Stimulated activated CD8-positive, alpha-beta memory T cell treated with anti-CD3 and anti-CD28 coated beads, Interleukin-15, amount 100 ng/mL, for 48 hours (primary cell): ENCODE results near the gene POLD1.

Experiments used
- DNase-seq, 2 donors: peaks; one replicate each; pipeline ENCODE4 v3.0.0-alpha.2; 2020; ENCODE audit warnings: low read depth in 2 of 2

POLD1 gene

DNA sequence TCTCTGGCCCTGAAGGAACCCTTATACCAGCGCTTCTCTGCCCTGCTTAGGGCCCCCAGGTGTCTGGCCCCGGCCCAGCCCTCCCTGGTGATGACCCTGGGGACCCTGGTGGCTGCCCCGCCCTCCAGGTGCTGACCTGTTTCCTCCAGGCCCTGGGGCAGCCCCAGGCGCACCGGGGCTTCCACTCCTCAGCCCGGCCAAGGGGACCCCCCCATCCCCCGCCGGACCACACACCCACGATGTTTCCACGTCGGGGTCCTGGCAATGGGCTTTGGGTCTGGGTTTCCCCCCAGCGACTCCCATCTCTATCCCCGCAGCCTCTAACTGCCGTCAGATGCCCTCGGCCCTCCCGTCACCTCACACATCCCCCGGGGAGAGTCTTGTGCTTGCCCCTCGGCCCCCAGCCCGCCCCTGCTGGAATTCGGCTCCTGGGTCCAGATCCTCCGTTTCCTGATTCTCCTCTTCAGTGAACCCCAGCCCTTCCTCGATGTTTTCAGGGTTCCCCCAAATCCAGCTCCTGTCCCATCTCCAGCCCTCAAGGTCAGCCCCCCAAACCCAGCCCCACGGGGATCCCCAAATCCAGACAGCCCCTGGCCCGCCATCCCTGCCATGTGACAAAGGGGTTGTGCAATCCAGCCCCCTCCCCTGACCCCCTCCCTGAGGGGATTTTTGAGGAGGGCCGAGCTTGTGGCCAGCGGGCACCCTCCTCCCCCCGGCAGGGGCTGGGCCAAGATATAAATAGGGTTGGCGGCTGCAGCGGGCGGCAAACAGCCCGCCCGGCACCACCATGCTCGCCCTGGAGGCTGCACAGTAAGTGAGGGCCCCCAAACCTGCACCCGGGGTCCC, 34.3 kb downstream of the POLD1 start, which contains the start of gene SPIB:
SPIB (plus strand) TSS at position 763 of the 846 bp plus-strand sequence; CDS start at position 788, 25 bp downstream.
- DNase-seq = no peak

DNA sequence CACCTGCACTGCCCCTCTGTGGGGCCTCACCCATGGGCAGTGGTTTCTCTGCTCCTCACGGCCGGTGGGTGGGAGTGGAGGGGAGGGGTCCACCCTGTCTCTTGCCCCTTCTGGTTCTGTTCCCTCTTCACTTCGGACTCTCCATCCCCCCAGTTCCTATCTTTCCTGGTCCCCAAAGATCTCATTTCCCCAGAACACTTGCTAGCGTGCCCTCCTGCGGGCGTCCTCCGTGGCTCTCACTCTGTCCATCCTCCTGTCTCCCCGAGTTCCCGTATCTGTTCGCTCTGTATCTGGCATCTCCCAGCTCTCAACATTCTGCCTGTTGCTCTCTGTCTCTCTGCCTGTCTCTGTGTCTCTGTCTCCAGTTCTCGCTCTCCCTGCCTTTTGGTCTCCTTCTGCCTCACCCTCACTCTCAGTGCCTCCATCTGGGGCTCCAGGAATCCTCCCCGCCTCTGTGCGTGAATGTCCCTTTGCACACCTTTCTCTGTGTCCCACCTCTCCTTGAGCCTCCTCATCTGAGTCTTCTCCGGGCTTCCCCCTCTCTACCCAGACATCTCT, 35.0 kb downstream of the POLD1 start:
- DNase-seq = no peak

DNA sequence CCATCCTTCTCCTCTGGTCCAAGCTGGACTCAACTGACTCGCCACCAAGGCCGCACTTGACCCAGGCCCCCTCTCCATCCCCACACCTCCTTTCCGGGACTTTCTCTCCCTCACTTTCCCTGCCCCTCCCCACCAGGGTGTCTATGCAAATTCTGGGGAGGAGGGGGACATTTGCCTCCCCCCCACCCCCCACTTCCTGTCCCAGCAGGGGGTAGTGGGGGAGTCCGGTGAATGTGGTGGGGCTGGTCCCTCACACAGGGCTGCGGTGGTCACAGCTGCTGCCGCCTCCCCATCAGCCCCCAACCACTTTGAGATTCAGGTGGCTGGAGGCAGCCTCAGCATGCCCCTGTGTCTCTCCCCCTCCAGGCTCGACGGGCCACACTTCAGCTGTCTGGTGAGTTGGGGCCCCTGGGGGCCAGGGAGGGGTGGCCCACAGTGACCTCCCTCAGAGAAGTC, 35.5 kb downstream of the POLD1 start:
- DNase-seq = no peak

DNA sequence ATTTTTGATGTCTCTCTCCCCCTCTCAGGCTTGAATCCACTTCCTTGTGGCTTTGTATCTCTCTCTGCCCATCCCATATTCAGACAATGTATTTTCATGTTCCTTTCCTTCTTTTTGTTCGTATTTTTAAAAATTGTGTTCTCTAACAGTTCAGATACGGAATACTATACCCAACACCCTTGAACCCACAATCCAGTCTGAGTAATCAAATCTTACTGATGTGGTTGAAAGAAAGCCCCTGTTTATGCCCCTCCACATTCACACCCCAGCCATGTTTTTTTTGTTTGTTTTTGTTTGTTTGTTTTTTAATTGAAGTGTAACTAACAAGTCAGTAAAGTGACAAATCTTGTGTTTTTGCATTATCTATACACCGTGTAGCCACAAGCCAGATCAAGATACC, 36.0 kb downstream of the POLD1 start:
- no peak for DNase-seq

DNA sequence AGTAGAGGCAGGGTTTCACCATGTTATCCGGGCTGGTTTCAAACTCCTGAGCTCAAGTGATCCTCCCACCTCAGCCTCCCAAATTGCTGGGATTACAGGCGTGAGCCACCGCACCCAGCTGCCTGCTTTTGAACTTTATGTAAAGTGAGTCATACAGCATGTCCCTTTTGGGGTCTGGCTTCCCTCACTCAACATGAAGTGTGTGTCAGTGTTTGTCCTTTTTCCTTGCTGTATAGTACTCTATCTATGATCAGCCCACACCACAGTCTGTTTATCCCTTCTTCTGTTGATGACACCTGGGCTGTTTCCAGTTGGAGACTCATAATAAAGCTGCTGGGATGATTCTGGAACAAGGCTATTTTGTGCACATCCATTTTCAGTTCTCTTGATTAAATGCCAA, 36.7 kb downstream of the POLD1 start:
- no peak for DNase-seq

DNA sequence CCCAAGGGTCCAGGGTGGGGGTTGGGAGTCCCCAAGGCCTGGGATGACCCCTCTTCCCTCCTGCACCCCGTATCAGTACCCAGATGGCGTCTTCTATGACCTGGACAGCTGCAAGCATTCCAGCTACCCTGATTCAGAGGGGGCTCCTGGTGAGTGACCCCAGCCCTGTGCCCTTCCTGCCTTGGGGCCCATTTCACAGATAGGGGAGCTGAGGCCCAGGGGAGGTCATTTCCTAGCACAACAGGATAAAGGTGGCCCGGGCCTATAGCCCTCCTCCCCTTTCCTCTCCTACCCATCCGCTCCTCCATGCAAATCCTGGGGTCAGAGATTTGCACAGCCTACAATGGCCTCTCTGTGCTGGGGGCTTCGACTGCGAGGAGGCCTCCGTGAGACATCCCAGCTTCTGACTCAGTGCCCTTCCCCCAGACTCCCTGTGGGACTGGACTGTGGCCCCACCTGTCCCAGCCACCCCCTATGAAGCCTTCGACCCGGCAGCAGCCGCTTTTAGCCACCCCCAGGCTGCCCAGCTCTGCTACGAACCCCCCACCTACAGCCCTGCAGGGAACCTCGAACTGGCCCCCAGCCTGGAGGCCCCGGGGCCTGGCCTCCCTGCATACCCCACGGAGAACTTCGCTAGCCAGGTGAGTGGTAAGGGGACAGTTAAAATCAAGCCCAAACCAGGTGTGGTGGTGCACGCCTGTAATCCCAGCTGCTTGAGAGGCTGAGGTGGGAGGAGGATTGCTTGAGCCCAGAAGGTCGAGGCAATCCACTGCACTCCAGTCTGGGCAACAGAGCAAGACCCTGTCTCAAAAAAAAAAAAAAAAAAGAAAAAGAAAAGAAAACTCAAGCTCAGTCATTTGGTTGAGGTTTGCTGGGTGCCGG, 38.5 kb downstream of the POLD1 start:
- DNase-seq = no peak

DNA sequence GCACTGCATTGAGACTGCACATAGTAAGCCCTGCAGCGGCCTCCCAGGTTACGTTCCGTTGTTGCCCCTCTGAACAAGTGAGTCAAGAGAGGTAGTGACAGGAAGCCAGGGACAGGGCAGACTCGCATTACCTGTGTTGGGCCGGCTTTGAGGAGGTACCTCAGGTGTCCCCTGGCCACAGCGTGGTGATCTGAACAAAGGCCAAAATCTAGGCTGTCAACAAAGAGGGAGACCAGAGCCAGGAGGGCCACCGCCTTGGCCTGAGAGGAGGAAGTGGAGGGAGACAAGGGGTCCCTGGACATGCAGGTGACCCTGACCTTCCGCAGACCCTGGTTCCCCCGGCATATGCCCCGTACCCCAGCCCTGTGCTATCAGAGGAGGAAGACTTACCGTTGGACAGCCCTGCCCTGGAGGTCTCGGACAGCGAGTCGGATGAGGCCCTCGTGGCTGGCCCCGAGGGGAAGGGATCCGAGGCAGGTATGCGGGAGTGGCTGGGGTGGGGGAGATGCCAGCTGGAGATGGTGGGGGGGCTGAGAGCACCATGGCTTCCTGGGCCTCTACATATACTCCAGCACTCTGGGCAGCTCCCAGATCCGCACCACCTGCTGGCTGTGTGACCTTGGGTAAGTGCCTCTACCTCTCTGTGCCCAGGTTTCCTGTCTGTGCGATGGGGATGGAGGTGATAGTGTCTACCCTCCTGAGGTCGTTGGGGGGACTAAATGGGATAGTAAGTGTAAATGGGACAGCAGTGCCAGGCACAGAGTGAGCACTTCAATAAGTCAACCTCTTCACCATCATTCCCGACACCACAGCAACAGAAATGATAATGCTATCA, 39.3 kb downstream of the POLD1 start:
- DNase-seq = no peak

DNA sequence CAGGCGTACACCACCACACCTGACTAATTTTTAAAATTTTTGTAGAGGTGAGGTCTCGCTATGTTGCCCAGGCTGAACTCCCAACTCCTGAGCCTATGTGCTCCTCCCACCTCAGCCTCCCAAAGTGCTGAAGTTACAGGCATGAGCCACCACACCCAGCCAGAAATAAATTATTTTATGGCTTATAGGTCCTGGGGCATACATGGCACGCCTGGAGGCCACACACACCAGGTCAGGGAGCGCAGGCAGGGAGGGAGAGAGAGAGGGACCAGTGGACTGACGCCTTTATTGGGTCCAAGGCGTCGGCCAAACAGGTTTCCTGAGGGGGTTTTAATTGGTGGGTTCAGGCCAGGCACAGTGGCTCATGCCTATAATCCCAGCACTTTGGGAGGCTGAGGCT, 41.4 kb downstream of the POLD1 start:
- DNase-seq = no peak

DNA sequence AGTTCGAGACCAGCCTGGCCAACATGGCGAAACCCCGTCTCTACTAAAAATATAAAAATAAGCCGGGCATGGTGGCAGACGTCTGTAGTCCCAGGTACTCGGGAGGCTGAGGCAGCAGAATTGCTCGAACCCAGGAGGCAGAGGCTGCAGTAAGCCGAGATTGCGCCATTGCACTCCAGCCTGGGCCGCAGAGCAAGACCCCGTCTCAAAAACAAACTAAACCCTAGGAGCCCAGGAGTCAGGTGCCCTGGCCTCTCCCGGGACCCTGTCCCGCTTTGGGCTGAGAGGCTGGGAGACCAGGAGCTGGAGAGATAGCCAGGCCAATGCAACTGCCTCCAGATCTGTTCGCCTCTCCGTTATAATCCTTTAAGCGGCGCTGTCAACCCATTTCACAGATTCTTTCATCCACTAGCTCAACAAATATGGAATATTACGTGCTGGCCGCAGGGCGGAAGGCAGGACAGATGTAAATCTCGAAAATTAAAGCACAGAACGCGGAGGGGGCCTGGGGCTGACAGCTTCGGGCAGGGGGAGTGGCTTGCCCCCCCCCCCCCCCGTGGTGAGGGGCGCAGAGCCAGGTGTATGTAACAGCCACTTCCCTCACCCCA, 43.3 kb downstream of the POLD1 start:
- no peak for DNase-seq

DNA sequence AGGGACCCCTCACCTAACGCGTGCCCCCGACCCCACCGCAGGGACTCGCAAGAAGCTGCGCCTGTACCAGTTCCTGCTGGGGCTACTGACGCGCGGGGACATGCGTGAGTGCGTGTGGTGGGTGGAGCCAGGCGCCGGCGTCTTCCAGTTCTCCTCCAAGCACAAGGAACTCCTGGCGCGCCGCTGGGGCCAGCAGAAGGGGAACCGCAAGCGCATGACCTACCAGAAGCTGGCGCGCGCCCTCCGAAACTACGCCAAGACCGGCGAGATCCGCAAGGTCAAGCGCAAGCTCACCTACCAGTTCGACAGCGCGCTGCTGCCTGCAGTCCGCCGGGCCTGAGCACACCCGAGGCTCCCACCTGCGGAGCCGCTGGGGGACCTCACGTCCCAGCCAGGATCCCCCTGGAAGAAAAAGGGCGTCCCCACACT, 43.9 kb downstream of the POLD1 start:
- no peak for DNase-seq

DNA sequence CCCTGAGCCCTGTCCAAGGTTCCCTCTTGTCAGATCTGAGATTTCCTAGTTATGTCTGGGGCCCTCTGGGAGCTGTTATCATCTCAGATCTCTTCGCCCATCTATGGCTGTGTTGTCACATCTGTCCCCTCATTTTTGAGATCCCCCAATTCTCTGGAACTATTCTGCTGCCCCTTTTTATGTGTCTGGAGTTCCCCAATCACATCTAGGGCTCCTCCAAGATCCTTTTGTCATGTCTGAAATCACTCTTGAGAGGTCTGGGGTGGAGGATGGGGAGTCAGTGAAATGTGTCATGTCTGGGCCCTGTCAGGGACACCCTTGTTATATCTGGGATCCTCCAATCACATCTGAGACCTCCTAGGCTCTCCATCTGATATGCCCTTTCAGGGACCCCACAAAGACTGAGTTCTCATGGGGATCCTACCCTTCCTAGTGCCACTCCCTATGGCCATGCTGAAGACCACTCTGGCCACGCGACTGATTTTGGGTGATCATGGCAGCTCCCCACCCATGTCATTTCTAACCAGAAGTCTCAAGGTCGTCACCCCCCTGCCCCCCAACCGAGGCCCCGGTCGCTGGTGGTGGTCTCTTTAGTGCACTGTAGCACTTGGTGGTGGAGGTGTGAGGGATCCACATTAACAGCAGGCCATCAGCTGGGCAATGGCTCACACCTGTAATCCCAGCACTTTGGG, 44.8 kb downstream of the POLD1 start:
- no peak for DNase-seq

DNA sequence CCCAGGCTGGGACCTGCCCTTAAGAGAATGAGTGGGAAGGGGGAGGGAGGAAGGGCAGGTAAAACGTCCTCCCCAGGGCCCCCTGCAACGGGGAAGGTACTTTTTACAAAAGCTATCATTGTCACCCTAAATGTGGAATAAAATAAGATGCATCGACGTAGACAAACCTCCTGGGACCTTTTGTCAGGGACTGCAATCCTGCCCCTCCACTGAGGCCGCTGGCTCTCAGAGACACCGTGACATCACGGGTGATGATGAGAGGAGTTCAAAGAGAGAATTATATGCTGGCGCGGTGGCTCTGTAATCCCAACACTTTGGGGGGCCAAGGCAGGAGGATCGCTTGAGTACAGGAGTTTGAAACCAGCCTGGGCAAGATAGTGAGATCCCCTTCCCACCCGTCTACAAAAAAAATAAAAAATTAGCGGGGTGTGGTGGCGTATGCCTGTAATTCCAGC, 46.8 kb downstream of the POLD1 start:
- no peak for DNase-seq

DNA sequence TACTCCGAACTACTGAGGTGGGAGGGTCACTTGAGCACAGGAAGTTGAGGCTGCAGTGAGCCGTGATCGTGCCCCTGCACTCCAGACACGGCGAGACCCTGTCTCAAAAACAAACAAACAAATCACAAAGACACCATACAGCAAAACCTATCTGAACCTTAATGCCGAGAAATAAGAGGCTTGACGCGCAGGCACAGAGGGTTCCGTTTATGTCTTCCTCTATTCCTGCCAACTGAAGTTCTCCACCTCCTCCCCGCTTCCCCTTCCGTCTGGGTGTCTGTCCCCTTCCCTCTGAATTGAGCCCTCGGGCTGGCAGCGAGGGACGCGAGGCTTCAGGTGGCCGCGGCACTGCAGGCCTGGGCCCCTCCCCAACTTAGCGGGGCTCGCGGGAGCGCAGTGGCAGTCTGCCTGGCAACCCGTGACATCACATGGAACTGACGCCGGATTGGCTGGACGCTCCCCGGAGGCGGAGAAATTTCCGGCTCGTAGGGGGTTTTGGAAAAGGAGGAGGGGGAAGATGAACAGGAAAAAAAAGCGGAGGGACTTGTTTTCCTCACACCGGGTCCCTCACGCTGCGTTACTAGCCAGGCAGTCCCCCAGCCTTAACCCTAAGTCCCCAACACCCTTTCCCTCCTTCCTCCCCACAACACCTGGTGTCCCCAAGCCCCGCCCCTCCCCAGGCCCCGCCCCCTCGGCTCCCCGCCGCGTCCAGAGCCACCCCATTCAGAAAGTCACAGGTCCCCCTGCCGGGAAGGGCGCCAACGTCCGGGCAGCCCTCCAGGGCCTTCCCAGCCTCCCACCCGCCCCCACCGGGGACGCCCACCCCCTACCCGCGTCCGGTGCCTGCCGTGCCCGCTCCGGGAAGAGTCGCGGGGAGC, 47.4 kb downstream of the POLD1 start:
- DNase-seq = peak; percentile 51 to 70

DNA sequence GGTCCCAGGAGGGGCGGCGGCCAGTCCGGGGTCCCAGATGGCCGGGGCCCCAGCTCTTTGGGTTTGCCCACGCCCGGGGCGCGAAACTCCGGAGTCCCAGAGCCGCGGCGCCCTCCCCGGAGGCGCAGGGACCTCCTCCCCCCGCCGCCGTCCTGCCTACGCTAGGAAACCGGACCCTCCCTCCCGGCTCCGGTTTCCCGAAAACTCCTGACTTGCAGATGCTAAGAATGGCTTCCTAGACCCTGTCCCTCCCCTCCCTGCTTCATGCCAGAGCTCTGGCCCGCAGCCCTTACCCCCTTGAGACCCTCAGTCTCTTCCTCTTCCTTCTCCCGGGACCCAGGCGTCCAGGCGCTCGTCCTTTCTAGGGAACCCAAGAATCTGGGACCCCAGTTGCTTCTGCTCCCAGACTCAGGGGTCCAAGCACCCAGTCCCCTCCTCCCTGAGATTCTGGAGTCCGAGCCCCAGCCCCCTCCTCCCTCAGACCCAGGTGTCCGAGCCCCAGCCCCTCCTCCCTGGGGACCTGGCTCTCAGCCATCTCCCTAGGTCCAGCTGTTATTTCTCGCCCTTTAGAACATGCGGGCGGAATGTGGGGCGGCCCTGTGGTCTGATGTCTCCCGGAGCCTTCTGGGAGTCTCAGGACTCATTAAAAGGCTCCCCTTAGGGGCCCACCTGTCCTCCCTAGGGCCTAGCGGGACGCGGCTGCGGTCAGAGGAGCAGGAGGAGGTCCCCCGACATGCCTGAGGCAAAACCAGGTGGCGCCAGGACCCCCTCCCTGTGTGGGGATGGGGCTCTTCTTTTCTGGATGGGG, 48.3 kb downstream of the POLD1 start, which contains the start of gene MYBPC2:
MYBPC2 (plus strand) TSS at position 672 of the 808 bp plus-strand sequence; CDS start at position 734, 62 bp downstream.
- DNase-seq = no peak

DNA sequence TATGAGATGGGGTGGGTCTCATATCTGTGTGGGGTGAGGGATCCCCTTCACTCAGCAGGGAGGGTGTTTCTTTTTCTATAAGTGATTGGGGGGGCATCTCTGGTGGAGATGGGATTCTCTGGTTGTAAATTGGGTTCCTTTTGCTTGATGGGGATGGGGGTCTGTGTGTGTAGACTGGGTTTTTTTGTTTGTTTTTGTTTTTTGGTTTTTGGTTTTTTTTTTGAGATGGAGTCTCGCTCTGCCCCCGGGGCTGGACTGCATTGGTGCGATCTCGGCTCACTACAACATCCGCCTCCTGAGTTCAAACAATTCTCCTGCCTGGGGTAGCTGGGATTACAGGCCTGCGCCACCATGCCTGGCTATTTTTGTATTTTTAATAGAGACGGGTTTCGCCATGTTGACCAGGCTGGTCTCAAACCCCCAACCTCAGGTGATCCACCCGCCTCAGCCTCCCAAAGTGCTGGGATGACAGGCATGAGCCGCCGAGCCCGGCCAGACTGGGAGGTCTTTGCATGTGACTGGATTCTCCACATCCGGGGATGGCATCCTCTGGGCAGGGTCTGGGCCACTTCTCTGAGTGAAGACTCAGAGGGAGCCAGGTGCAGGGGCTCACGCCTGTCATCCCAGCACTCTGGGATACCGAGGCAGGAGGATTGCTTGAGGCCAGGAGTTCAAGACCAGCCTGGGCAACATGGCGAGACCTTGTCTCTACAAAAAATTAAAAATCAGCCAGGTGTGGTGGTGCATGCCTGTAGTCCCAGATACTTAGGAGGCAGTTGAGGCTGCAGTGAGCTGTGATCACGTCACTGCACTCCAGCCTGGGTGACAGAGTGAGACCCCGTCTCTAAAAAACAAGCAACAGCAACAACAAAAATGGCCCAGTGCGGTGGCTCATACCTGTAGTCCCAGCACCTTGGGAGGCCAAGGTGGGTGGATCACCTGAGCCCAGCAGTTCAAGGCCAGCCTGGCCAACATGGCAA, 49.3 kb downstream of the POLD1 start:
- no peak for DNase-seq

DNA sequence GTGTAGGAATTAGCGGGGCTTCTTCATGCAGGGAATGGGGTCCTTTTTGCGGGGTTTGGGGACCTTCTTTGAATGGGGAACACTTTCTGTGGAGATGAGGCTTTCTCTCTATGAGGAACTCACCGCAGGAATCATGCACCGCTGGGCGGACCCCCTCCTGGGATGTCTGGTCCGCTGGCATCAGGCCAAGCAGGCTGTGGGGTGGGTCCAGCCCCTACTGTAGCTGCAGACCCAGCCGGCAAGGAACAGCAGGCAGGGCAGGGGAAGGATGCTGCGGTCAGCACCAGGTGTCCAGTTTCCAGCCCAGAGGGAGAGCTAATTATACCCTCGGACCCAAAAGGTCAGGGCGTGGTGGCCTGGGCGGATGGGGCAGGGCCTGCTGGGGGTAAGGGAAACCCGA, 50.4 kb downstream of the POLD1 start:
- DNase-seq = no peak

DNA sequence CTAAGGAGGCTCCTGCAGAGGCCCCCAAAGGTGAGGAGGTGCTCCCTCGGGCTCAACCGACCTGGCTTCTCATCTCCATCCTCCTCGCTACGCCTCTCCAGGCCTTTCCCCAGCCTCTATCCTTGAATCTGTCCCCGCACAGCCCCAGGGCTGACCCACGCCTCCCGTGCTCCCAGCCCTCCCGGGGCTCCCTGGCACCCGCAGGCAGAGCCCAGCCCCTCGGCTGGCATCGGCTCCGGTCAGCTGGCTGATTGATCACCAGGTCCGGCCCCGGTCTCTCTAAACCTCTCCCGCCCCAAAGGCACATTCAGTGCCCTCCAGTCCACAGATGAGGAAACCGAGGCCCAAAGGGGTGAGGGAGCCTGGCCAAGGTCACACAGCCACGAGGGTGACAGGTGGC, 51.1 kb downstream of the POLD1 start:
- DNase-seq = no peak
